ENCODE measurements around the gene CTSA. TPM values are rescaled to one million over a fixed set of nuclear protein-coding genes. Genes with fewer than 3 reads are reported as not detected.

Gene CTSA
- total and polyA plus RNA-seq, 9 of the 15 experiments (the other 6 are each of a cell fraction or from before 2014, with no cell fraction given), result 8.8 to 61.7 (median 28.3) TPM

- TF ChIP-seq ZBTB8A (IDR thresholded peaks at IDR 0.05; ENCODE audit: partially characterized antibody), result no peak
- TF ChIP-seq EZH2 (IDR thresholded peaks at IDR 0.05; ENCODE audit: borderline replicate concordance, low read depth, low read length), result no peak
- no peak for TF ChIP-seq HMG20A (CRISPR knock-in tag; conservative IDR thresholded peaks at IDR 0.05)
- no peak for TF ChIP-seq IFI16 (CRISPR knock-in tag; IDR thresholded peaks at IDR 0.05)
- TF ChIP-seq, protein P1, sequence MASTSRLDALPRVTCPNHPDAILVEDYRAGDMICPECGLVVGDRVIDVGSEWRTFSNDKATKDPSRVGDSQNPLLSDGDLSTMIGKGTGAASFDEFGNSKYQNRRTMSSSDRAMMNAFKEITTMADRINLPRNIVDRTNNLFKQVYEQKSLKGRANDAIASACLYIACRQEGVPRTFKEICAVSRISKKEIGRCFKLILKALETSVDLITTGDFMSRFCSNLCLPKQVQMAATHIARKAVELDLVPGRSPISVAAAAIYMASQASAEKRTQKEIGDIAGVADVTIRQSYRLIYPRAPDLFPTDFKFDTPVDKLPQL (IDR thresholded peaks at IDR 0.05; ENCODE audit: extremely low read depth, insufficient read length), result no peak
- TF ChIP-seq CREB1 (IDR thresholded peaks at IDR 0.05), result no peak
- no peak for TF ChIP-seq CREB1 (CRISPR knock-in tag; IDR thresholded peaks at IDR 0.05)
- no peak for TF ChIP-seq ZNF431 (CRISPR knock-in tag; IDR thresholded peaks at IDR 0.05)
- TF ChIP-seq NONO (IDR thresholded peaks at IDR 0.05; ENCODE audit: low read depth in 2 of 2, low read length in 1 of 2), result no peak
- no peak for TF ChIP-seq ZNF586 (CRISPR knock-in tag; conservative IDR thresholded peaks at IDR 0.05)
- no peak for TF ChIP-seq HMG20B (CRISPR knock-in tag; IDR thresholded peaks at IDR 0.05)
- TF ChIP-seq KAT8 (IDR thresholded peaks at IDR 0.05; ENCODE audit: low read depth), result no peak
- TF ChIP-seq RB1 (IDR thresholded peaks at IDR 0.05; ENCODE audit: low read depth), result no peak
- peak; percentile 88 for TF ChIP-seq MEIS2 (IDR thresholded peaks at IDR 0.05; ENCODE audit: partially characterized antibody)
- TF ChIP-seq, protein P2, sequence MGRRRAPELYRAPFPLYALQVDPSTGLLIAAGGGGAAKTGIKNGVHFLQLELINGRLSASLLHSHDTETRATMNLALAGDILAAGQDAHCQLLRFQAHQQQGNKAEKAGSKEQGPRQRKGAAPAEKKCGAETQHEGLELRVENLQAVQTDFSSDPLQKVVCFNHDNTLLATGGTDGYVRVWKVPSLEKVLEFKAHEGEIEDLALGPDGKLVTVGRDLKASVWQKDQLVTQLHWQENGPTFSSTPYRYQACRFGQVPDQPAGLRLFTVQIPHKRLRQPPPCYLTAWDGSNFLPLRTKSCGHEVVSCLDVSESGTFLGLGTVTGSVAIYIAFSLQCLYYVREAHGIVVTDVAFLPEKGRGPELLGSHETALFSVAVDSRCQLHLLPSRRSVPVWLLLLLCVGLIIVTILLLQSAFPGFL (CRISPR knock-in tag; IDR thresholded peaks at IDR 0.05), result no peak
- TF ChIP-seq SOX6 (IDR thresholded peaks at IDR 0.05), result peak; percentile 35; the same call in 1 of the 2 replicates
- TF ChIP-seq RFX5 (IDR thresholded peaks at IDR 0.05; ENCODE audit: low read depth, low read length), result no peak
- no peak for TF ChIP-seq MCM3 (IDR thresholded peaks at IDR 0.05)
- no peak; the same call in 1 of the 2 replicates for TF ChIP-seq CC2D1A (IDR thresholded peaks at IDR 0.05)
- no peak for TF ChIP-seq PURB (CRISPR knock-in tag; IDR thresholded peaks at IDR 0.05; ENCODE audit: low read depth)
- TF ChIP-seq ZNF583 (CRISPR knock-in tag; IDR thresholded peaks at IDR 0.05), result no peak
- TF ChIP-seq XRCC4 (IDR thresholded peaks at IDR 0.05; ENCODE audit: extremely low read depth, insufficient read depth, insufficient read length), result no peak
- TF ChIP-seq TCFL5 (CRISPR knock-in tag; conservative IDR thresholded peaks at IDR 0.05), result no peak
- TF ChIP-seq KHSRP (IDR thresholded peaks at IDR 0.05), result no peak
- TF ChIP-seq, protein P3, sequence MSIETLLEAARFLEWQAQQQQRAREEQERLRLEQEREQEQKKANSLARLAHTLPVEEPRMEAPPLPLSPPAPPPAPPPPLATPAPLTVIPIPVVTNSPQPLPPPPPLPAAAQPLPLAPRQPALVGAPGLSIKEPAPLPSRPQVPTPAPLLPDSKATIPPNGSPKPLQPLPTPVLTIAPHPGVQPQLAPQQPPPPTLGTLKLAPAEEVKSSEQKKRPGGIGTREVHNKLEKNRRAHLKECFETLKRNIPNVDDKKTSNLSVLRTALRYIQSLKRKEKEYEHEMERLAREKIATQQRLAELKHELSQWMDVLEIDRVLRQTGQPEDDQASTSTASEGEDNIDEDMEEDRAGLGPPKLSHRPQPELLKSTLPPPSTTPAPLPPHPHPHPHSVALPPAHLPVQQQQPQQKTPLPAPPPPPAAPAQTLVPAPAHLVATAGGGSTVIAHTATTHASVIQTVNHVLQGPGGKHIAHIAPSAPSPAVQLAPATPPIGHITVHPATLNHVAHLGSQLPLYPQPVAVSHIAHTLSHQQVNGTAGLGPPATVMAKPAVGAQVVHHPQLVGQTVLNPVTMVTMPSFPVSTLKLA (conservative IDR thresholded peaks at IDR 0.05), result 0 out of 4 replicates have a peak, but pooled peaks of 1 of the 2 experiments have one; percentile 27
- peak; percentile 17; the same call in 1 of the 2 replicates for TF ChIP-seq MAFG (tag; conservative IDR thresholded peaks at IDR 0.05)
- no peak for TF ChIP-seq KLF1 (tag; IDR thresholded peaks at IDR 0.05)
- TF ChIP-seq ZNF311 (CRISPR knock-in tag; IDR thresholded peaks at IDR 0.05), result no peak
- no peak for TF ChIP-seq DDX20 (tag; IDR thresholded peaks at IDR 0.05; ENCODE audit: low read depth)
Measured at GRCh38 chr20:45850926-45851325, 40.2 kb upstream of the CTSA start (continued).

All from K562 (cell line).